GM19395 (cell line): ENCODE measurements around the gene RPTOR.
"Not testable (repeated sequence)": the region's sequence is repeated elsewhere in the genome, so short reads cannot be mapped to it uniquely, and the experiment has no call there.

Experiments
- ATAC-seq: cut with Tn5 transposase; IDR thresholded peaks from one replicate; pipeline ENCODE4 v1.9.1; 2021; ENCODE audit warnings: mild to moderate bottlenecking, moderate library complexity; ENCODE audit not compliant: unreplicated experiment

The RPTOR gene

GRCh38 chr17:80546267-80546666, 1.6 kb downstream of the RPTOR start:
- ATAC-seq: no peak

GRCh38 chr17:80552523-80552922, 7.9 kb downstream of the RPTOR start:
- ATAC-seq: no peak

GRCh38 chr17:80555266-80555665, 10.6 kb downstream of the RPTOR start:
- ATAC-seq: no peak

- no peak for ATAC-seq
Measured at GRCh38 chr17:80558046-80558445, 13.4 kb downstream of the RPTOR start.

- ATAC-seq: no peak
Measured at GRCh38 chr17:80559825-80560251, 15.2 kb downstream of the RPTOR start.

GRCh38 chr17:80561541-80562114, 17.0 kb downstream of the RPTOR start:
- no peak for ATAC-seq

GRCh38 chr17:80564545-80564944, 19.9 kb downstream of the RPTOR start:
- no peak for ATAC-seq

GRCh38 chr17:80565343-80566053, 20.9 kb downstream of the RPTOR start:
- no peak for ATAC-seq

GRCh38 chr17:80566054-80566400, 21.4 kb downstream of the RPTOR start:
- no peak for ATAC-seq

GRCh38 chr17:80568246-80568645, 23.6 kb downstream of the RPTOR start:
- ATAC-seq: no peak

- no peak for ATAC-seq
Measured at GRCh38 chr17:80569924-80570323, 25.3 kb downstream of the RPTOR start.

- no peak for ATAC-seq
Measured at GRCh38 chr17:80573701-80574100, 29.1 kb downstream of the RPTOR start.

GRCh38 chr17:80574496-80574895, 29.9 kb downstream of the RPTOR start:
- no peak for ATAC-seq

- ATAC-seq: peak; percentile 80
Measured at GRCh38 chr17:80575057-80575875, 30.6 kb downstream of the RPTOR start.

GRCh38 chr17:80577876-80578570, 33.4 kb downstream of the RPTOR start:
- no peak for ATAC-seq

GRCh38 chr17:80578668-80579388, 34.2 kb downstream of the RPTOR start:
- not testable (repeated sequence) for ATAC-seq

- no peak for ATAC-seq
Measured at GRCh38 chr17:80582165-80582564, 37.5 kb downstream of the RPTOR start.

GRCh38 chr17:80584176-80584905, 39.7 kb downstream of the RPTOR start:
- no peak for ATAC-seq

GRCh38 chr17:80585890-80586845, 41.5 kb downstream of the RPTOR start:
- no peak for ATAC-seq
